ENCODE measurements around the gene ARID3C.

The ARID3C gene

DNA sequence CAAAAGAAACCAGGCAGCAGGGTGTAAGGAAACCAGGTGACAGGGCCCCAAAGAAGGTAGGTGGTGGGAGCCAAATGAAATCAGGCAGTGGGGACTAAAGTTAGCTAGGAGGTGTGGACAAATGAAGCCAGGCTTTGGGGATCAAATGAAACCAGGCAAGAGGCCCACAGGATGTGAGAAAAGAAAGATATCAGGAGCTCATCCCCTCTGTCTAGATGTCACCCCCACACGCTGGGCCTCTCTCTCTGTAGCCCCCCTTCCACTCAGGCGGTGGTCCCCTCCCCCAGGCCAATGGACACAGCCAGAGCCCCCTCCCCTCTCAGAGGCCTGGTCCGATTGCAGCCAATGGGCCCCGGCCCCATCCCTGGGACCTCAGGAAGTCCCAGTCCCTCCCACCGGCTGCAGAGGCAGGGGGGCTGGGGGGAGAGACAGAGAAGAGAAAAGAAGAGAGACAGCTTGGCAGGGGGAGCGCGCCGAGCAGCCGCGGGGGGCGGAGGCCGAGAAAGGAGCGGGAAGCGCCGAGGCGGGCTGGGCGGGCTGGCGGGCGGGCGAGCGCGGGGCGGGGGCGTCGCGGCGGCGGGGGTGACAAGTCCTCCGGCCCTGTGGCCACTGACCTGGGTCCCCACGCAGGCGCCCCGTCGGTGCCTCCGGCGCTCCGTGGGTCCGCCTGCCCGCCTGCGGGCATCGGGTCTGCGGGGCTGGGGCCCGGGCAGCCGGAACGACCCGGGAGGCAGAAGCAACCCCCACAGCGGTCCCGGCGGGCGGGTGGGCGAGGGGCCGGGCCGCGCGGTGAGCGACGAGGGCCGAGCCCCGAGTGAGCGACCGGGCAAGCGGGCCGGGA, 51.2 kb downstream of the ARID3C start:
- no peak for DNase-seq (ENCODE audit: low read depth in 2 of 2)

DNA sequence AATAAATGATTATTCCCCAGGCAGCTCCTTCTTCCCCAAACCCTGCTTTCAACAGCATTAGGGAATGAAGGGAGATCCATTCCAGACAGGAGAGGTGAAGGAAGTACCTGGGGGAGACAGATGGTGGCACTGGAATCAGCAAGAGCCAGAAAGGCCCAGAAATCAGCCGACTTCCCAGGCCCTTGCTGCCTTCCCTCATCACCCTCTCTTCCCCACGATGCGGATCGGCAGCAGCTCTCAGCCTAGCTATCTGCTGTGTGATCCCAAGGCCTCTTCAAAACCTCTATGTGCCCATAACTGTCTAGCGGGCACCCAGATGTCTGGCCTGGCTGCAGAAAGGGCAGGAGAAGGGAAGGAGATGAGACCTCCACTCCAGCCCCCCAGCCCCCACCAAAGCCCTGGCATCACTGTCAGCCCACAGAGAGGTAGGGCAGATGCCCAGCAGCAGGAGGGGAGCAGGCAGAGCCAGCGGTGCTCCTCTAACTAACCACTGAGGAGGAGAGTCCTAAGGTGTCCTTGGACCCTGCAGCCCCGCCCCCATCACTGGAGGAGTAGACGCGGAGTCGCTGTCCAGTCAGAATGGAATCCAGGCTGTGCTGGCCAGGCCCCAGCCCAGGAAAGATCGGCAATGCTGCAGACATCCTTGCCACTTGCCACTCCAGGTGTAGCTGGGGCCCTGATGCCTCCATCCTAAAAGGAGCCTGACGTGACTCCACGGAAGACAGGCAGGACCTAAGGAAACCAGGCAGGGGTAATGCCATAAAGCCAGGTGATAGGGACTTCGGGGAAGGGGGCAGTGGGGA, 52.1 kb downstream of the ARID3C start:
- DNase-seq (ENCODE audit: low read depth in 2 of 2) = no peak

DNA sequence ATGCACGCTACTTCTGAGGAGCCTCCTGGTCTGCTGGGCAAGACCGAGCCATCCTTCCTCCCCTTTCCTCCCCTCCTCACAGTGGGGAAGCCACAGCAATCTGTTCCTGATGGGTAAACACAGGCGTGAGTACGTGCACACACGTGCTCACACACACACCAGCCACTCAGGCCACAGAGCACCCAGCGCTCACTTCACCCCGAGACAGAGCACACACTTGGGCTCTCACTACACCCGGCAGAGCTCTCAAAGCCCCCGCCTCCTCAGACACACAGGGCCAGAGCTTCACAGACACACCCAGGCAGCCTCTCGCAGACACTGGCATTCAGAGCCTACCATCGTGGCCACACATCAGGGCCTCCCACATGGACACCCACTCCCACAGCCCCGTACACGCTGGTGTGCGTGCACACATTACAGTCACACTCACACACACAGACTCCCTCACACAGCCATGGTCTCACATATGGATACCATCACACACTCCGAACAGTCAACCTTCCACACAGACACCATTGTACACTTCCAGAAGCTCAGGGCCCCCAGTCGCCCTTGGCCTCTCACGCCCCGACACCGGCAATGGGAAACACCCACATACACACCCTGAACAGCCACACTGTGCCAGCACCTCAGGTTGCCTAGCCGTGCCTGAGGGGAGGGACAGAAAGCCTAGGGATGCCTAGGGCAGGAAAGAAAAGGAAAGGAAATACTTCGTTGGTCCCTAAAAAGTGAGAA, 52.8 kb downstream of the ARID3C start:
- no peak for DNase-seq (ENCODE audit: low read depth in 2 of 2)

DNA sequence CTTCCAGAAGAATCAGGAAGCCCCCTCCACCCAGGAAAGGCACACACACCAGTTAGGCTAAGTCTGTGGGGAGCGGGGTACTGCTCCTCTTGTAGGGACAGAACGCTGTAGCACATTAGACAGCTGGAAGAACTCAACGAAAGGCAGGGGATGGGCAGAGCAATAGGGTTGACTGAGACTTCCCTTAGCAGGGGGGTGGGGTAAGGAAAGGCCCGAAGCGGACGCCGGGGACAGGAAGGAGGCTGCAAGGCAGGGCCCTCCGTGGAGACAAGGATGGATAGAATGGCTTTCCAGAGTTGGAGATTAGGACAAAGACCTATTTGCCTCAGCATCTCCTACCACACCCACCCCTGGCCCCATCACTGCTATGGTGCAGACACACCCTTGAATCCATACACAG, 53.6 kb downstream of the ARID3C start:
- DNase-seq (ENCODE audit: low read depth in 2 of 2) = no peak

DNA sequence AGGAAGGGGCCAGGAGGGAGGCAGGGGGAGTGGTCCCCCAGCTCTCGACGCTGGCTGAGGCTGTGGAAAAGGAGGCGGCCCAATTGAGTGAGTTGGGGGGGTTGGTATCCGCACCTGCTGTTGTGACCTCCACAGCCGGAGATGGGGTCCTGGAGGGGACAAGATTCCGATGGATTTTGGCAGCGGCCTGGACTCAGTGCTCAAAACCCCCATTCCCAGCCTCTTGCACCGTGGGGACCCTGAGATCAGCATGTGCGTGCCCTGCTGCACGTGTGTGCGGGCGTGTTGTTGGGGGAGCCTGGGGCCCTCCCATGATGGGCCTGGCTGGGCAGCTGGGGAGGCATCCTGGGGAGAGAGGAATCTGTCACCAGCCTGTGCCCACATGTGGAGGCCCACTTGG, 54.3 kb downstream of the ARID3C start:
- no peak for DNase-seq (ENCODE audit: low read depth in 2 of 2)

DNA sequence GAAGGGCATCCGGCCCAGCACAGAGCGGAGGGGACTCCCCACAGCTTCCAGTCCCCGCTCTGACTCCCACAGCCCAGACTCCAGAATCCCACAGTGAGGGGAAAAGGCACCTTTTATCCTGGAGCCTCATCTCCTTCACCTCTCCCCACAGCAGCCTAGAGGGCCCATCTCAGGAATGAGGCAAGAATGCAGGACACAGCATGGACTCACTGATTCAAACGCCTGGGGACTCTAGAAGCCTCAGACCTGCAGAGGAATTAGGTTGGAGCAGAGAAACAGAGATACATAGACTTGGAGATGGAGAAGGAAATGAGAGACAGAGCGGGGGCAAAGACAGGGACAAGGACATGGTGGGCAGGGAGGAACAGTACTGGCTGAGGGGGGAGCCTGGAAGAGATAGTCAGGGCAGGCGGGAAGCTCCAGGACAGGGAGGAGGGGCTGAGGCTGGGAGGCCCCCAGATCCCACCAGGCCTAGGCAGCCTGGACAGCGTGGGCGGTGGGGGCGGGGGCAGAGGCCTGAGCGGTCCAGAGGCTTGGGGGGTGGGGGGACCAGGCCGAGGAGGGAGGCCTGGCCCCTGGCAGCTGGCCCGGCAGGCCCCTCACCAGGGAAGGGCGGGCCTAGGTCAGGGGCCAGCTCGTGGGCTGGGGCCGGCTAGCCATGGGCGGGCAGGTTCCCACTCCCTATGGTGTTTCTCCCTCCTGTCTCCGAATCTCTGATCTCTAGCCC, 55.1 kb downstream of the ARID3C start:
- no peak for DNase-seq (ENCODE audit: low read depth in 2 of 2)

DNA sequence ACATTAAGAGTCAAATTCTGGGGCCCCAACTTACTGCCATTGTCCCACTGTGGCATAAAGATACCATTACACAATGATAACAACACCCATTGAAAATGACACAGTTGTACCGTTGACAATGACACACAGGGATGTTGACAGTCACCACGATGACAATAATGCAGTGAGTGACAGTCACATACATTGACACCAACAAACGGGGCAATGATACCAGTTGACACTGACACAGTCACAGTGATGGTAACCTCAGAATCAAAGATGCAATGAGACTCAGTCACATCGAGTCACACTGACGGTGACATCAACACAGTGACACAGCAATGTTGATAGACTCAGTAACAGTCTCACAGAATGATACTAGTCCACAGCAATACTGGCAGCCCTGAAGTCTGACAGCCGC, 56.2 kb downstream of the ARID3C start:
- no peak for DNase-seq (ENCODE audit: low read depth in 2 of 2)

DNA sequence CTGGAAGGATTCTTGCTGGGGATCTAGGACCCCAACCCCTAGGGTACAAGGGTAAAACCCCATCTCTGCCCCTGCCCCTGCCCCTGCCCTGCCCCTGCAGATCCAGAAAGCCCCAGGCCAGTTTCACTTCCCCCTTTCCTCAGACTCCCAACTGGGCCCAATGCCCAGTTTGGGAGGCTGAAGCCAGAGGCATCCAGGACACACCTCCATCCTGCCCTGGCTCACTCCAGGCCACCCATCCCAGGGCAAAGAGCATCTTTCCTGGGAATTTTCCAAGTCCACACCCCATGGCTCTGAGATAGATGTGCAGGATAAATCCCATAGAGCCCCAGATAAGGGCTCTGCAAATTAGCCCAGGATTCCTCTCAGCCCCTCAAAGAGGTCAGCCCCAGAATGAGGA, 56.8 kb downstream of the ARID3C start:
- DNase-seq (ENCODE audit: low read depth in 2 of 2) = no peak

DNA sequence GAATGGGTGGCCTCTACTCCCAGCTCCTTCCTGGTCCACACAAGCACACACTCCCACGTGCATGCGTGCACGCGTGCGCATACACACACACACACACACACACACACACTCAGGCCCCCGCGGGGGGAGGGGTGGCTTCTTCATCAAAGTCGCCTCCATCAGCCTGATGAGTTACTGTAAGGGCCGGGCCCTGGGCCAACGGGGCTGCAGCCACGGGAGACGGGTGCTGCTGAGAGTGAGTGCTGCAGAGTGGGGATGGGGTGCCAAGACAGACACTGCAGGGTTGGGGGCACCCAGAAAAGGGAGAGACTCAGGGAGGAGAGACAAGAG, 57.4 kb downstream of the ARID3C start:
- no peak for DNase-seq (ENCODE audit: low read depth in 2 of 2)

Measured in stimulated activated CD4-positive, alpha-beta T cell treated with anti-CD3 and anti-CD28 coated beads, Interleukin-1b, Interleukin-23, amount 100 ng/mL, for 1 hour (primary cell).